Stimulated activated CD4-positive, alpha-beta T cell treated with anti-CD3 and anti-CD28 coated beads, Interleukin-15, amount 100 ng/mL, for 24 hours (primary cell): ENCODE measurements around the gene RIC1.
"Not testable (repeated sequence)": the region's sequence is repeated elsewhere in the genome, so short reads cannot be mapped to it uniquely, and the experiment has no call there.

Experiments used
- DNase-seq: peaks from one replicate; pipeline ENCODE4 v3.0.0-alpha.2; 2020

The RIC1 gene

GRCh38 chr9:5670079-5670478 lies 41.2 kb downstream of the RIC1 start:
- no peak for DNase-seq

- no peak for DNase-seq
These were observed 42.9 kb downstream of the RIC1 start for GRCh38 chr9:5671711-5672353.

GRCh38 chr9:5675046-5675445 lies 46.1 kb downstream of the RIC1 start:
- DNase-seq, result not testable (repeated sequence)

- not testable (repeated sequence) for DNase-seq
These were observed 54.7 kb downstream of the RIC1 start for GRCh38 chr9:5683591-5683990.

- DNase-seq, result no peak
These were observed 55.2 kb downstream of the RIC1 start for GRCh38 chr9:5684101-5684500.

GRCh38 chr9:5688109-5688508 lies 59.2 kb downstream of the RIC1 start:
- no peak for DNase-seq

GRCh38 chr9:5690278-5690677 lies 61.4 kb downstream of the RIC1 start:
- no peak for DNase-seq

GRCh38 chr9:5695860-5696259 lies 67.0 kb downstream of the RIC1 start:
- no peak for DNase-seq

- no peak for DNase-seq
These were observed 68.0 kb downstream of the RIC1 start for GRCh38 chr9:5696884-5697283.

- no peak for DNase-seq
These were observed 69.1 kb downstream of the RIC1 start for GRCh38 chr9:5698004-5698403.

GRCh38 chr9:5698810-5699556 lies 70.1 kb downstream of the RIC1 start:
- DNase-seq, result no peak

- DNase-seq, result no peak
These were observed 79.5 kb downstream of the RIC1 start for GRCh38 chr9:5708414-5708813.

GRCh38 chr9:5712651-5713390 lies 83.9 kb downstream of the RIC1 start:
- no peak for DNase-seq

GRCh38 chr9:5714501-5715401 lies 85.8 kb downstream of the RIC1 start:
- no peak for DNase-seq

GRCh38 chr9:5715548-5716127 lies 86.7 kb downstream of the RIC1 start:
- no peak for DNase-seq

- not testable (repeated sequence) for DNase-seq
These were observed 88.5 kb downstream of the RIC1 start for GRCh38 chr9:5717434-5717833.

GRCh38 chr9:5718296-5719032 lies 89.6 kb downstream of the RIC1 start:
- no peak for DNase-seq

- no peak for DNase-seq
These were observed 90.4 kb downstream of the RIC1 start for GRCh38 chr9:5719100-5719926.

- DNase-seq, result no peak
These were observed 91.2 kb downstream of the RIC1 start for GRCh38 chr9:5720151-5720550.

- DNase-seq, result no peak
These were observed 92.6 kb downstream of the RIC1 start for GRCh38 chr9:5721279-5722087.
